Astrocyte (in vitro differentiated cells and primary cell): ENCODE measurements around the gene NENF. TPM values are rescaled to one million over a fixed set of nuclear protein-coding genes. Genes with fewer than 3 reads are reported as not detected.

Source experiments
- DNase-seq: peaks from one replicate; pipeline ENCODE4 v3.0.0-alpha.2; 2010; ENCODE audit warnings: low read depth
- FAIRE-seq: peaks from 2 replicates; lab custom pipeline; 2011; peaks lifted over from hg19 to GRCh38; lab: Jason Lieb, UNC
- H2AFZ ChIP-seq: 2 replicates; pipeline ENCODE4 v1.6.0; 2012; ENCODE audit warnings: low read depth, low read length, inconsistent platforms
- H3K27ac ChIP-seq: 2 replicates; pipeline ENCODE4 v1.5.1; 2011; ENCODE audit warnings: low read depth, low read length, inconsistent platforms
- H3K27me3 ChIP-seq: 2 replicates; pipeline ENCODE4 v1.6.0; 2011; ENCODE audit warnings: low read length, inconsistent platforms; ENCODE audit not compliant: insufficient read depth
- H3K36me3 ChIP-seq: 2 replicates; pipeline ENCODE4 v1.5.1; 2011; ENCODE audit warnings: low read length, inconsistent platforms; ENCODE audit not compliant: insufficient read depth
- H3K4me1 ChIP-seq: 2 replicates; pipeline ENCODE4 v1.5.1; 2011; ENCODE audit warnings: low read length, inconsistent platforms; ENCODE audit not compliant: insufficient read depth
- H3K4me2 ChIP-seq: 2 replicates; pipeline ENCODE4 v1.6.0; 2012; ENCODE audit warnings: low read length, inconsistent platforms
- H3K4me3 ChIP-seq: 2 replicates; pipeline ENCODE4 v1.5.1; 2011; ENCODE audit warnings: low read depth, mild to moderate bottlenecking, low read length, inconsistent platforms; ENCODE audit not compliant: insufficient read depth
- H3K79me2 ChIP-seq: 2 replicates; pipeline ENCODE4 v1.6.0; 2012; ENCODE audit warnings: mild to moderate bottlenecking, low read length, inconsistent platforms; ENCODE audit not compliant: insufficient read depth
- H3K9ac ChIP-seq: 2 replicates; pipeline ENCODE4 v1.6.0; 2012; ENCODE audit warnings: mild to moderate bottlenecking, low read length, inconsistent platforms
- H3K9me3 ChIP-seq: 2 replicates; pipeline ENCODE4 v1.5.1; 2012; ENCODE audit warnings: low read depth, mild to moderate bottlenecking, low read length, inconsistent platforms; ENCODE audit not compliant: insufficient read depth
- H4K20me1 ChIP-seq: 2 replicates; pipeline ENCODE4 v1.6.0; 2012; ENCODE audit warnings: low read length, inconsistent platforms; ENCODE audit not compliant: insufficient read depth
- H3K27ac Mint-ChIP-seq: one replicate; pipeline ENCODE4 v1.8.0; 2021; ENCODE audit warnings: mild to moderate bottlenecking, mixed read lengths; ENCODE audit not compliant: unreplicated experiment
- H3K27me3 Mint-ChIP-seq: one replicate; pipeline ENCODE4 v1.8.0; 2021; ENCODE audit warnings: low read depth, mixed read lengths; ENCODE audit not compliant: unreplicated experiment
- H3K36me3 Mint-ChIP-seq: one replicate; pipeline ENCODE4 v1.8.0; 2021; ENCODE audit warnings: low read depth, mixed read lengths; ENCODE audit not compliant: unreplicated experiment
- H3K4me1 Mint-ChIP-seq: one replicate; pipeline ENCODE4 v1.8.0; 2021; ENCODE audit warnings: low read depth, mixed read lengths; ENCODE audit not compliant: unreplicated experiment
- H3K4me3 Mint-ChIP-seq: one replicate; pipeline ENCODE4 v1.8.0; 2021; ENCODE audit warnings: mild to moderate bottlenecking, moderate library complexity, mixed read lengths; ENCODE audit not compliant: unreplicated experiment
- H3K9me3 Mint-ChIP-seq: one replicate; pipeline ENCODE4 v1.8.0; 2021; ENCODE audit warnings: mild to moderate bottlenecking, mixed read lengths; ENCODE audit not compliant: unreplicated experiment
- EZH2 ChIP-seq: IDR thresholded peaks from 2 replicates; pipeline ENCODE4 v1.6.1; 2012; ENCODE audit warnings: mild to moderate bottlenecking, low read length, inconsistent platforms; ENCODE audit not compliant: insufficient read depth
- total RNA-seq: library from RNA; stranded (reverse); gene quantifications from 2 replicates; pipeline ENCODE4 v1.2.1, GENCODE V29; 2021
- TF ChIP-seq, protein P1 (sequence below): IDR thresholded peaks from 2 replicates; pipeline ENCODE4 v1.5.1; 2011; ENCODE audit warnings: low read depth, mild to moderate bottlenecking, inconsistent platforms, low read length, moderate library complexity; ENCODE audit not compliant: insufficient read depth

Gene NENF
- total RNA-seq, 1 donor from 2014 or later, result 34.4 TPM

DNA sequence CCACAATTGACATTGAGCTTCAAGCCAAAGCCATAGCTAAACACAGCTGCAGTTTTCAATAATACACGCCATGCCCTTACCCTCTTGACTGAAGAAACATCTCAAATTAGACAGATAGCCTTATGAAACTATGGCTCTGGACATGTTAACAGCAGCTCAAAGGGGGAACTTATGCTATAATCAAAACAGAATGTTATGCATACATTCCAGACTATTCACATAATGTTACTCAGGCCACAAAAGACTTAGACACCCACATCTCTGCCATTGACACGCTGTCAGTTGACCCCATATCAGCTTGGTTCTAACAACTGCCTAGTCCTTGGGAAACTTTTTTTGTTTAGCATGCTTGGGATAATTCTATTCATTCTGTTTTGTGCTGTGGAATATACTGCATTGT, 2.3 kb upstream of the NENF start:
- H3K4me1 Mint-ChIP-seq, result peaks cover 13% of the 10 kb centered on the region
- Histone ChIP-seq H3K27ac (no peak overlapping the region), H3K9me3 (no peaks in the 10 kb centered on the region), H3K9ac (no peak overlapping the region), H4K20me1 (peaks cover 17% of the 10 kb centered on the region), H3K4me2 (no peak overlapping the region), H3K79me2 (peaks cover 5% of the 10 kb centered on the region), H2AFZ (no peak overlapping the region), H3K36me3 (no peaks in the 10 kb centered on the region), H3K4me3 (no peak overlapping the region), H3K27me3 (peaks cover under 1% of the 10 kb centered on the region), H3K4me1 (peaks cover 10% of the 10 kb centered on the region)
- H3K9me3 Mint-ChIP-seq, result no peaks in the 10 kb centered on the region
- H3K27ac Mint-ChIP-seq, result no peak overlapping the region
- DNase-seq (peak; percentile 28), FAIRE-seq (no peak)
- H3K36me3 Mint-ChIP-seq, result peaks cover 3% of the 10 kb centered on the region
- no peak for TF ChIP-seq EZH2
- TF ChIP-seq, protein P1, sequence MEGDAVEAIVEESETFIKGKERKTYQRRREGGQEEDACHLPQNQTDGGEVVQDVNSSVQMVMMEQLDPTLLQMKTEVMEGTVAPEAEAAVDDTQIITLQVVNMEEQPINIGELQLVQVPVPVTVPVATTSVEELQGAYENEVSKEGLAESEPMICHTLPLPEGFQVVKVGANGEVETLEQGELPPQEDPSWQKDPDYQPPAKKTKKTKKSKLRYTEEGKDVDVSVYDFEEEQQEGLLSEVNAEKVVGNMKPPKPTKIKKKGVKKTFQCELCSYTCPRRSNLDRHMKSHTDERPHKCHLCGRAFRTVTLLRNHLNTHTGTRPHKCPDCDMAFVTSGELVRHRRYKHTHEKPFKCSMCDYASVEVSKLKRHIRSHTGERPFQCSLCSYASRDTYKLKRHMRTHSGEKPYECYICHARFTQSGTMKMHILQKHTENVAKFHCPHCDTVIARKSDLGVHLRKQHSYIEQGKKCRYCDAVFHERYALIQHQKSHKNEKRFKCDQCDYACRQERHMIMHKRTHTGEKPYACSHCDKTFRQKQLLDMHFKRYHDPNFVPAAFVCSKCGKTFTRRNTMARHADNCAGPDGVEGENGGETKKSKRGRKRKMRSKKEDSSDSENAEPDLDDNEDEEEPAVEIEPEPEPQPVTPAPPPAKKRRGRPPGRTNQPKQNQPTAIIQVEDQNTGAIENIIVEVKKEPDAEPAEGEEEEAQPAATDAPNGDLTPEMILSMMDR, result no peak
- H3K4me3 Mint-ChIP-seq, result no peak overlapping the region
- peaks cover 4% of the 10 kb centered on the region for H3K27me3 Mint-ChIP-seq

DNA sequence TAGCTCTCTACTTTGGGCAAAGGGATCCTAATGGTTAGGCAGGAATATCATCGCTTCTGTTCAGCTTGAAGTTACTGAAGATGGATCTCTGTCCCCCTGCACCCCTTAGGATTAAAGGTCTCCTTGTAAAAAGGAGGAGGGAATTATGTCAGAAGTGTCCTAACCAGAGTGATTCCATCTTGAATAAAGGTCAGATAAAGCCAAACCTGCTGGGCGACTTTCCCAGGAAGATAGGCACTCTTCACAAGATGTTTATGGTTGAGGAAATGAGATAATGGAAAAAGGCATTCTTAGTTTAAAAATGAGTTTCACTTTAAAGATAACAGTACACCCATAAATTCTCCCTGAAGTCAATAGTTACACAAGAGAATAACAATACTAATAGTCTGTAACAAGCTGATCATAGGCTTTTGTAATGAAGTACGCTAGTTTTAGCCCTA, 1.7 kb upstream of the NENF start:
- peaks cover 5% of the 10 kb centered on the region for H3K79me2 ChIP-seq
- H3K27ac Mint-ChIP-seq, result peak overlapping the region; percentile 50
- H3K4me2 ChIP-seq, result no peak overlapping the region
- H3K27ac ChIP-seq, result no peak overlapping the region
- peaks cover 17% of the 10 kb centered on the region for H4K20me1 ChIP-seq
- H3K4me3 Mint-ChIP-seq, result no peak overlapping the region
- H3K27me3 ChIP-seq, result no peaks in the 10 kb centered on the region
- TF ChIP-seq EZH2, result no peak
- TF ChIP-seq, protein P1, result no peak
- H3K36me3 Mint-ChIP-seq, result peaks cover 3% of the 10 kb centered on the region
- H3K9me3 ChIP-seq, result no peaks in the 10 kb centered on the region
- H3K4me1 ChIP-seq, result peaks cover 10% of the 10 kb centered on the region
- H3K9me3 Mint-ChIP-seq, result no peaks in the 10 kb centered on the region
- no peak overlapping the region for H3K4me3 ChIP-seq
- DNase-seq (no peak), FAIRE-seq (no peak)
- H3K36me3 ChIP-seq, result no peaks in the 10 kb centered on the region
- no peak overlapping the region for H3K9ac ChIP-seq
- peaks cover 13% of the 10 kb centered on the region for H3K4me1 Mint-ChIP-seq
- no peak overlapping the region for H2AFZ ChIP-seq
- peaks cover 4% of the 10 kb centered on the region for H3K27me3 Mint-ChIP-seq

DNA sequence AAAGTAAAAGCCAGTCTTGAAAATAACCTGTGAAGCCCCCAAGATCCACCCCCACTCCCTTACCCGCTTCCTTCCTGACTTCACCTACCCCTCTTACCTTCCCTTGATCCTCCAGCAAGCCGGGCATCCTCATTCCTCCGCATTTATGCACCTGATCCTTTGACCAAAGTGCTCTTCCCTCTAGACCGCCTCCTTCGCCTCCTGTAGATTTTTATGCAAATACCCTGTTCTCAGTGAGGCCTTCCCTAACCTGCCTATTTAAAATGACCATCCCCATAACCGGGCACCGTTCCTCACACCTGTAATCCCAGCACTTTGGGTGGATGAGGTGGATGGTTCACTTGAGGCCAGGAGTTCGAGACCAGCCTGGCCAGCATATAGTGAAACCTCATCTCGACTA, 1.1 kb upstream of the NENF start:
- Histone ChIP-seq H4K20me1 (peaks cover 17% of the 10 kb centered on the region), H3K4me1 (peaks cover 10% of the 10 kb centered on the region), H3K4me3 (no peak overlapping the region), H3K9ac (no peak overlapping the region), H3K4me2 (no peak overlapping the region), H3K27ac (no peak overlapping the region), H3K79me2 (peaks cover 5% of the 10 kb centered on the region), H2AFZ (no peak overlapping the region), H3K9me3 (no peaks in the 10 kb centered on the region), H3K36me3 (no peaks in the 10 kb centered on the region), H3K27me3 (no peaks in the 10 kb centered on the region)
- H3K4me3 Mint-ChIP-seq, result no peak overlapping the region
- no peak for FAIRE-seq
- TF ChIP-seq, protein P1, result no peak
- TF ChIP-seq EZH2, result no peak
- no peak overlapping the region for H3K27ac Mint-ChIP-seq
- H3K36me3 Mint-ChIP-seq, result peaks cover 3% of the 10 kb centered on the region
- DNase-seq, result no peak
- H3K9me3 Mint-ChIP-seq, result no peaks in the 10 kb centered on the region
- peaks cover 4% of the 10 kb centered on the region for H3K27me3 Mint-ChIP-seq
- peaks cover 13% of the 10 kb centered on the region for H3K4me1 Mint-ChIP-seq
